Head of caudate nucleus (tissue), 42 donors: ENCODE measurements around the gene NAALADL2.
"Not testable (repeated sequence)": the region's sequence is repeated elsewhere in the genome, so short reads cannot be mapped to it uniquely, and the experiment has no call there.

ENCODE experiments used
- DNase-seq, 42 donors: peaks; one replicate each; pipeline versions ENCODE4 v3.0.0 to v3.0.0-alpha.2; 2020 to 2021; ENCODE audit warnings: mixed read lengths in 7 of 42
- intact Hi-C: fragments of 100-400 bp; cut with DNase I; formaldehyde crosslinking; loops from one replicate; pipeline ENCODE4 v1.15.0; 2022

Gene NAALADL2

DNA sequence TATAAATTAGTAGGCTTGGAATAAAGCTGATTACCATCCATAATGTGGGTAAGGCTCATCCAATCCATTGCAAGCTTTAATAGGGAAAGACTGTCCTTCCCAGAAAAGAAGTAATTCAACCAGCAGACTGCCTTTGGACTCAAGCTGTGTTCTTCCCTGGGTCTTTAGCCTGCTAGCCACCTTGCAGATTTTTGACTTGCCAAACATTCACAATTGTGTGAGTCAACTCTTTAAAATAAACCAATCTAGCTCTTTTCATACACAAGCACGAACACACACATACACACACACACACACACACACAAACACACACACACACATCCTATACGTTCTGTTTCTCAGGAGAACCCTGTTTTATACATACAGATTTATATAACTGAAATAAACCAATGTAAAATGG lies 248.1 kb downstream of the NAALADL2 start:
- DNase-seq, result no peak
- intact Hi-C loops, result no loop called here

- no peak for DNase-seq
- intact Hi-C loops, result no loop called here
Observed at GRCh38 chr3:175107995-175108394, 248.9 kb downstream of the NAALADL2 start.

DNA sequence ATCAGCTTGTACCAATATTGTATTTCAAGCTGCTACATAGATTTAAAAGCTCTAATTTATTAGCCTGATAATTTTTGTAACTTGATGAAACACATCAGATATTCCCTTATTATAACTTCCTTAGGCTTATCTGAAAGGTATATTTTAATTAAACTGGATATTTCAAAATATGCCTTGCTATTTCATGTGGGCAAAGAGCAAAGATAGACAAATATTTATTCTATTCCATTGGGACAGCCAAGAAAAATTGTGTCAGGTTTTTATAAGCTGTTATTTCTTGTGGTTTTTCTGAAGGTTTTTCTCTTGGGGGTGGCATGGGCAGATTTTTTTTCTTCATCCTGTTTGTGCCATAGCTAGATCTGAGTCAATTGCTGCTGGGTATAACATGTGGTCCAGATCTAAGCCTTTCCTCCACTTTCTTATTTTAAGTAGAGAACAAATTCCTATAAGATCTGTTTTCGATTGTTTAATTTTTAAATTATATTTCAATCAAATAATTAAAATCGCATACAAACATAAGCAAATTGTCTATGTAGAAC lies 249.5 kb downstream of the NAALADL2 start:
- intact Hi-C loops, result no loop called here
- no peak for DNase-seq

- intact Hi-C loops, result no loop called here
- DNase-seq, result no peak
Observed at GRCh38 chr3:175111036-175111435, 251.9 kb downstream of the NAALADL2 start.

- intact Hi-C loops, result no loop called here
- DNase-seq, result no peak
Observed at GRCh38 chr3:175118382-175118941, 259.3 kb downstream of the NAALADL2 start.

- intact Hi-C loops, result no loop called here
- DNase-seq, result peak in 1 of 42 donors; percentile 22
Observed at GRCh38 chr3:175121225-175121624, 262.1 kb downstream of the NAALADL2 start.

- intact Hi-C loops, result no loop called here
- DNase-seq, result no peak
Observed at GRCh38 chr3:175127075-175127662, 268.0 kb downstream of the NAALADL2 start.

GRCh38 chr3:175129126-175129525 lies 270.0 kb downstream of the NAALADL2 start:
- intact Hi-C loops, result no loop called here
- no peak for DNase-seq

GRCh38 chr3:175129571-175129970 lies 270.4 kb downstream of the NAALADL2 start:
- no peak for DNase-seq
- intact Hi-C loops, result no loop called here

- intact Hi-C loops, DNase-seq: not testable (repeated sequence)
Observed at GRCh38 chr3:175131866-175132265, 272.7 kb downstream of the NAALADL2 start.

GRCh38 chr3:175132706-175133105 lies 273.6 kb downstream of the NAALADL2 start:
- DNase-seq, result peak in 1 of 42 donors; percentile 3
- intact Hi-C loops, result not testable (repeated sequence)

DNA sequence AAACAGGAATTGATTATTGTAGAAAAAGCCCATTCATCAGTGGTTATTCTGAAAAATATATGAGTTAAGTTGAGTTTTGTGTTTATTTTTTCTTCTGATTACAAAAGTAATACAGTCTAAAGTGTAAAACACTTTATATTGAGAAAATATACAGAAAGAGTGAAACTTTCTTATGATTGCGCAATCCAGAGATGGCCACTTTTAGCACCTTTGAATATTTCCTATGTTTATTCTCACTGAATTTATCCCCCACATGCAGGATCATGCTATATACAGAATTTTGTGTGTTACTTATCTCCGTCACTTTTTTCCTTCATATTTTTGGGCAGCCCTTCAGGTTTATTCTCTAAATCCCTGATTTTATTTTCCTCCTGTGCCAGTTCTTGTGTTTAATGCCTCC lies 285.2 kb downstream of the NAALADL2 start:
- no peak for DNase-seq
- intact Hi-C loops, result no loop called here

GRCh38 chr3:175146258-175146657 lies 287.1 kb downstream of the NAALADL2 start:
- peak in 2 of 42 donors; percentile 2 to 15 for DNase-seq
- intact Hi-C loops, result no loop called here

- intact Hi-C loops, result no loop called here
- no peak for DNase-seq
Observed at GRCh38 chr3:175149675-175150074, 290.5 kb downstream of the NAALADL2 start.

DNA sequence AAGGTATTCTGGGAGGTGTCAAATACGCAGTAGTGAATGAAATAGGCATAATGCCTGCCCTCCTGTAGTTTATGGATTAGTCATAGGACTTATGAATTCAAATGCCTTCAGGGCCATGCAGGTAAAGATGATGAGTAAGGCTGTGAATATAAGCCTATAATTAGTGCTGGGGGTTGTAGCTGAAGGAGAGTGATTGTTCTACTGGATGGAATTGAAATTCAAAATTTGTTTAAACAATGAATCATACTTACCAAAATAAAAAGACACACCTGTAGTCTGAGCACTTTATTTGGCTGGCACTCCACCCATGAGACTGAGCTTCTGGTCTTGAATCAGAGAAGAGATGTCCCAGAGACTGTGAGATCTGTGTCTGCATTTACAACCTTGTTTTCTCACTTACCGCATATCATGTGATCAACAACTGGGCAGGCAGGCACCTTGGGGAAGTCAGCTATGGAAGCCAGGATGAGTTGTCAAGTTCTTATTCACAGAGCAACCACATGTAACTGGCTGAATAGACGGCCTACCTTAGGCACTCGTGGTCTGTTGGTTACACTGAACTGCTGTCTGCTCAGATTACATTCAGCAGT lies 291.8 kb downstream of the NAALADL2 start:
- intact Hi-C loops, result no loop called here
- peak in 15 of 42 donors; percentile 1 to 44 (median 16) for DNase-seq

- DNase-seq, result no peak
- intact Hi-C loops, result no loop called here
Observed at GRCh38 chr3:175153595-175153994, 294.5 kb downstream of the NAALADL2 start.

GRCh38 chr3:175155172-175155571 lies 296.0 kb downstream of the NAALADL2 start:
- DNase-seq, result no peak

DNA sequence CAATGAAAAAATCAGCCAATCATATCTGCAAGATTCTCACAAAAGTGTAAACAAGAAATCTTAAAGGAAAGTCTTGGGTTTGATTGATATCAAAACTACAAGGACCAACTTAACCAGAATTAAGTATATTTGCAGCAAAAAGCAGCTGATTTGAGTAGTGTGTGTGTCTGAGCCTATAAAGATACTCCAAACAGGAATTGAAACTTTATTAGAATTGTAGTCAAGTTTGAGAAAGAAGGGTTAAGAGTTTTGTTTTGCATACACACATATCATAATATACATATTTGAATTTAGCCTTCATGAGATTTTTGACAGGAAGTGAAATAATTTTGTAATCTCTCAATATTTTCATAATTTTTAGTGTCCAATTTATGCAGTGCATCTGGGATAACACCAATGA lies 300.1 kb downstream of the NAALADL2 start:
- intact Hi-C loops, result no loop called here
- DNase-seq, result no peak

More at GRCh38 chr3:175155172-175155571, 296.0 kb downstream of the NAALADL2 start:
- intact Hi-C loops, result no loop called here

DNA sequence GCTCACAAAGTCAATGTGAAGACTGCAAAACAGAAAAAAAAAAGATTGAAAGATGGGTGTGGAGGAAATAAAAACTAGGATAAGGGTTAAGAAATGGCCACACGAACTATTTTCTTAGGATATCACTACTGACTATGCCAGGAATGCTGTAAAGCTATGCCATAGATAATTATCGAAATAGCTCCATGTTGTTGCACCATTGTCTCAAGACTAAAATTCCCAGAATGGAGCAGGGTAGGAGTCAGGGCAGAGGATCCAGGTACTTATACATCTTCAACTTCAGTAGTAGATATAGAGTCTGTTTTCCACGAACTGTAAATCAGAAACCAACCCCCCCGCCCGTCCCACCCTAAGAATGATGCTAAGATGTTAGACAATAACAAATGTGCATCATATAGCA lies 302.2 kb downstream of the NAALADL2 start:
- DNase-seq, result no peak
- intact Hi-C loops, result no loop called here

GRCh38 chr3:175163686-175164085 lies 304.6 kb downstream of the NAALADL2 start:
- intact Hi-C loops, result no loop called here
- no peak for DNase-seq

GRCh38 chr3:175173117-175173516 lies 314.0 kb downstream of the NAALADL2 start:
- DNase-seq, intact Hi-C loops: not testable (repeated sequence)
